ENCODE data around the gene SLC6A6. TPM values are rescaled to one million over a fixed set of nuclear protein-coding genes. Genes with fewer than 3 reads are reported as not detected.
A peak's percentile ranks its signal among the peaks of the same experiment; 100 is the strongest.

SLC6A6 gene
- total RNA-seq, 1 donor from 2014 or later, result 46.3 TPM

GRCh38 chr3:14397940-14398796 lies 4.2 kb upstream of the SLC6A6 start:
- Mint-ChIP-seq H3K4me3 (ENCODE audit: unreplicated experiment) (no peak overlapping the region), H3K27ac (ENCODE audit: unreplicated experiment) (no peak overlapping the region), H3K36me3 (ENCODE audit: low read depth, unreplicated experiment) (peaks cover 3% of the 10 kb centered on the region), H3K4me1 (ENCODE audit: unreplicated experiment) (peaks cover 15% of the 10 kb centered on the region), H3K9me3 (ENCODE audit: unreplicated experiment) (no peaks in the 10 kb centered on the region), H3K27me3 (ENCODE audit: unreplicated experiment) (peaks cover 21% of the 10 kb centered on the region)
- DNase-seq (ENCODE audit: low spot score), result no peak
- TF ChIP-seq, protein P1, sequence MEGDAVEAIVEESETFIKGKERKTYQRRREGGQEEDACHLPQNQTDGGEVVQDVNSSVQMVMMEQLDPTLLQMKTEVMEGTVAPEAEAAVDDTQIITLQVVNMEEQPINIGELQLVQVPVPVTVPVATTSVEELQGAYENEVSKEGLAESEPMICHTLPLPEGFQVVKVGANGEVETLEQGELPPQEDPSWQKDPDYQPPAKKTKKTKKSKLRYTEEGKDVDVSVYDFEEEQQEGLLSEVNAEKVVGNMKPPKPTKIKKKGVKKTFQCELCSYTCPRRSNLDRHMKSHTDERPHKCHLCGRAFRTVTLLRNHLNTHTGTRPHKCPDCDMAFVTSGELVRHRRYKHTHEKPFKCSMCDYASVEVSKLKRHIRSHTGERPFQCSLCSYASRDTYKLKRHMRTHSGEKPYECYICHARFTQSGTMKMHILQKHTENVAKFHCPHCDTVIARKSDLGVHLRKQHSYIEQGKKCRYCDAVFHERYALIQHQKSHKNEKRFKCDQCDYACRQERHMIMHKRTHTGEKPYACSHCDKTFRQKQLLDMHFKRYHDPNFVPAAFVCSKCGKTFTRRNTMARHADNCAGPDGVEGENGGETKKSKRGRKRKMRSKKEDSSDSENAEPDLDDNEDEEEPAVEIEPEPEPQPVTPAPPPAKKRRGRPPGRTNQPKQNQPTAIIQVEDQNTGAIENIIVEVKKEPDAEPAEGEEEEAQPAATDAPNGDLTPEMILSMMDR (IDR thresholded peaks at IDR 0.05; ENCODE audit: unreplicated experiment), result no peak

- H3K4me1 Mint-ChIP-seq (ENCODE audit: unreplicated experiment), result peaks cover 18% of the 10 kb centered on the region
- TF ChIP-seq, protein P1 (IDR thresholded peaks at IDR 0.05; ENCODE audit: unreplicated experiment), result no peak
Observed at GRCh38 chr3:14398797-14399106, 3.7 kb upstream of the SLC6A6 start.

GRCh38 chr3:14401692-14402303 lies 608 bp upstream of the SLC6A6 start:
- Mint-ChIP-seq H3K27me3 (ENCODE audit: unreplicated experiment) (peaks cover 17% of the 10 kb centered on the region), H3K4me1 (ENCODE audit: unreplicated experiment) (peaks cover 31% of the 10 kb centered on the region), H3K27ac (ENCODE audit: unreplicated experiment) (no peak overlapping the region), H3K4me3 (ENCODE audit: unreplicated experiment) (peak overlapping the region; percentile 88), H3K36me3 (ENCODE audit: low read depth, unreplicated experiment) (peaks cover 5% of the 10 kb centered on the region), H3K9me3 (ENCODE audit: unreplicated experiment) (no peaks in the 10 kb centered on the region)
- TF ChIP-seq, protein P1 (IDR thresholded peaks at IDR 0.05; ENCODE audit: unreplicated experiment), result no peak
- DNase-seq (ENCODE audit: low spot score), result no peak

More at GRCh38 chr3:14398797-14399106, 3.7 kb upstream of the SLC6A6 start:
- no peak for DNase-seq (ENCODE audit: low spot score)
- Mint-ChIP-seq H3K36me3 (ENCODE audit: low read depth, unreplicated experiment) (peaks cover 5% of the 10 kb centered on the region), H3K27me3 (ENCODE audit: unreplicated experiment) (peaks cover 22% of the 10 kb centered on the region), H3K9me3 (ENCODE audit: unreplicated experiment) (no peaks in the 10 kb centered on the region), H3K27ac (ENCODE audit: unreplicated experiment) (no peak overlapping the region), H3K4me3 (ENCODE audit: unreplicated experiment) (no peak overlapping the region)

DNA sequence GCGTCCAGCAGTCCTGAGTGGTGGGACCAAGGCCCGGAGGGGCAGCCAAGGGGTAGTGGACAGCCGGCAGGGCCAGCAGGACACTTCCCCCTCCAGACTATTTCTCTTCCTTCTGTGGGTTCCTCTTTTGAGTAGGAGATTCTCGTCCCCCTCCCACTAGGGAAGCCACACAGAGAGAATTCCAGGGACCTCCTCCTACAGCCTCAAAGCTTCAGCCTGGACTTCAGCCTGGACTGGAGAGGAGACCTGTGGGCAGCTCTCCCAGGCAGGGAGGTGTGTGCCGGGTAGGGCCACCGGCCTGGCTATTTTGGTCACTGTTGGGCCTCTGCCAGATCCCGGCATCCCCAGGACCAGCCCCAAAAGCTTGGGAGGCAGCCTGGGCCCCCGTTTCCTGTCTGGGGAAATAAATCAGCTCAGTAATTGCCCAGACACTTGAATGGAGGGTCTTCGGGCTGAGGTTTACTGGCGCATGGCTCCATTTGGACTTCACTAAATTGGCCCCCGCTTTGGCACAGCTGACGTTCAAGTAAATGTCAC lies 1.3 kb downstream of the SLC6A6 start:
- Mint-ChIP-seq H3K4me3 (ENCODE audit: unreplicated experiment) (peak overlapping the region; percentile 100), H3K9me3 (ENCODE audit: unreplicated experiment) (no peaks in the 10 kb centered on the region), H3K27ac (ENCODE audit: unreplicated experiment) (no peak overlapping the region), H3K27me3 (ENCODE audit: unreplicated experiment) (peaks cover 17% of the 10 kb centered on the region), H3K4me1 (ENCODE audit: unreplicated experiment) (peaks cover 25% of the 10 kb centered on the region), H3K36me3 (ENCODE audit: low read depth, unreplicated experiment) (peaks cover 5% of the 10 kb centered on the region)
- no peak for DNase-seq (ENCODE audit: low spot score)
- TF ChIP-seq, protein P1 (IDR thresholded peaks at IDR 0.05; ENCODE audit: unreplicated experiment), result no peak

- H3K27ac Mint-ChIP-seq (ENCODE audit: unreplicated experiment), result no peak overlapping the region
- TF ChIP-seq, protein P1 (IDR thresholded peaks at IDR 0.05; ENCODE audit: unreplicated experiment), result no peak
- peaks cover 25% of the 10 kb centered on the region for H3K4me1 Mint-ChIP-seq (ENCODE audit: unreplicated experiment)
- no peak for DNase-seq (ENCODE audit: low spot score)
- H3K4me3 Mint-ChIP-seq (ENCODE audit: unreplicated experiment), result peak overlapping the region; percentile 100
- H3K36me3 Mint-ChIP-seq (ENCODE audit: low read depth, unreplicated experiment), result peaks cover 5% of the 10 kb centered on the region
- peaks cover 17% of the 10 kb centered on the region for H3K27me3 Mint-ChIP-seq (ENCODE audit: unreplicated experiment)
- H3K9me3 Mint-ChIP-seq (ENCODE audit: unreplicated experiment), result no peaks in the 10 kb centered on the region
Observed at GRCh38 chr3:14404186-14404585, 1.8 kb downstream of the SLC6A6 start.
